Stimulated activated CD8-positive, alpha-beta memory T cell treated with anti-CD3 and anti-CD28 coated beads, Interleukin-15, amount 100 ng/mL, for 4 hours (primary cell): Measurements from ENCODE around the gene CTNNA3.

Experiments used
- DNase-seq, 2 donors: peaks; one replicate each; pipeline ENCODE4 v3.0.0-alpha.2; 2020; ENCODE audit warnings: low read depth in 2 of 2

The CTNNA3 gene

GRCh38 chr10:66651308-66652082 lies 1044.5 kb downstream of the CTNNA3 start:
- no peak for DNase-seq

GRCh38 chr10:66649626-66650025 lies 1046.4 kb downstream of the CTNNA3 start:
- DNase-seq = no peak

GRCh38 chr10:66642217-66642616 lies 1053.8 kb downstream of the CTNNA3 start:
- no peak for DNase-seq

GRCh38 chr10:66639371-66639770 lies 1056.6 kb downstream of the CTNNA3 start:
- no peak for DNase-seq

GRCh38 chr10:66637273-66638036 lies 1058.5 kb downstream of the CTNNA3 start:
- DNase-seq = no peak

- no peak for DNase-seq
These were observed 1066.0 kb downstream of the CTNNA3 start for GRCh38 chr10:66629996-66630395.

- DNase-seq = no peak
These were observed 1068.8 kb downstream of the CTNNA3 start for GRCh38 chr10:66627156-66627555.

GRCh38 chr10:66625709-66626590 lies 1070.0 kb downstream of the CTNNA3 start:
- no peak for DNase-seq

- DNase-seq = no peak
These were observed 1073.9 kb downstream of the CTNNA3 start for GRCh38 chr10:66622050-66622449.

GRCh38 chr10:66604195-66604594 lies 1091.8 kb downstream of the CTNNA3 start:
- no peak for DNase-seq

- DNase-seq = no peak
These were observed 1104.1 kb downstream of the CTNNA3 start for GRCh38 chr10:66591865-66592264.

GRCh38 chr10:66587680-66588050 lies 1108.3 kb downstream of the CTNNA3 start:
- DNase-seq = no peak

- no peak for DNase-seq
These were observed 1108.9 kb downstream of the CTNNA3 start for GRCh38 chr10:66586897-66587679.

- no peak for DNase-seq
These were observed 1109.9 kb downstream of the CTNNA3 start for GRCh38 chr10:66586073-66586472.

GRCh38 chr10:66575251-66575855 lies 1120.6 kb downstream of the CTNNA3 start:
- no peak for DNase-seq

- no peak for DNase-seq
These were observed 1123.3 kb downstream of the CTNNA3 start for GRCh38 chr10:66572700-66573099.

GRCh38 chr10:66565999-66566398 lies 1130.0 kb downstream of the CTNNA3 start:
- no peak for DNase-seq

- DNase-seq = no peak
These were observed 1131.7 kb downstream of the CTNNA3 start for GRCh38 chr10:66564287-66564686.

GRCh38 chr10:66555061-66555460 lies 1140.9 kb downstream of the CTNNA3 start:
- DNase-seq = no peak

- DNase-seq = no peak
These were observed 1143.7 kb downstream of the CTNNA3 start for GRCh38 chr10:66552331-66552730.

GRCh38 chr10:66550351-66550750 lies 1145.6 kb downstream of the CTNNA3 start:
- no peak for DNase-seq
